Sigmoid colon (tissue), 4 donors: ENCODE data around the gene SERP2.

Experiments used
- EP300 ChIP-seq, 4 donors: sonication (generic); formaldehyde crosslinking; IDR thresholded peaks; one replicate each; pipeline ENCODE4 v1.6.1; 2017; ENCODE audit warnings: antibody characterized with exemption in 4 of 4
- POLR2A ChIP-seq, 2 donors: fragments of 450-650 bp; IDR thresholded peaks; one replicate each; pipeline ENCODE4 v1.6.1; 2016; ENCODE audit warnings: antibody characterized with exemption in 2 of 2, mild to moderate bottlenecking in 2 of 2, moderate library complexity in 2 of 2
- POLR2AphosphoS5 ChIP-seq, 4 donors: sonication (generic); formaldehyde crosslinking; IDR thresholded peaks; one replicate each; pipeline ENCODE4 v1.6.1; 2017; ENCODE audit warnings: antibody characterized with exemption in 4 of 4
- TF ChIP-seq, protein P1 (sequence below), 4 experiments: fragments of 450-650 bp in 3 of 4; fragments of 200-600 bp in 1 of 4; IDR thresholded peaks; one replicate each; pipeline ENCODE4 v1.5.1; 2016 to 2019; ENCODE audit warnings: antibody characterized with exemption in 4 of 4, mild to moderate bottlenecking in 3 of 4, moderate library complexity in 2 of 4

DNA sequence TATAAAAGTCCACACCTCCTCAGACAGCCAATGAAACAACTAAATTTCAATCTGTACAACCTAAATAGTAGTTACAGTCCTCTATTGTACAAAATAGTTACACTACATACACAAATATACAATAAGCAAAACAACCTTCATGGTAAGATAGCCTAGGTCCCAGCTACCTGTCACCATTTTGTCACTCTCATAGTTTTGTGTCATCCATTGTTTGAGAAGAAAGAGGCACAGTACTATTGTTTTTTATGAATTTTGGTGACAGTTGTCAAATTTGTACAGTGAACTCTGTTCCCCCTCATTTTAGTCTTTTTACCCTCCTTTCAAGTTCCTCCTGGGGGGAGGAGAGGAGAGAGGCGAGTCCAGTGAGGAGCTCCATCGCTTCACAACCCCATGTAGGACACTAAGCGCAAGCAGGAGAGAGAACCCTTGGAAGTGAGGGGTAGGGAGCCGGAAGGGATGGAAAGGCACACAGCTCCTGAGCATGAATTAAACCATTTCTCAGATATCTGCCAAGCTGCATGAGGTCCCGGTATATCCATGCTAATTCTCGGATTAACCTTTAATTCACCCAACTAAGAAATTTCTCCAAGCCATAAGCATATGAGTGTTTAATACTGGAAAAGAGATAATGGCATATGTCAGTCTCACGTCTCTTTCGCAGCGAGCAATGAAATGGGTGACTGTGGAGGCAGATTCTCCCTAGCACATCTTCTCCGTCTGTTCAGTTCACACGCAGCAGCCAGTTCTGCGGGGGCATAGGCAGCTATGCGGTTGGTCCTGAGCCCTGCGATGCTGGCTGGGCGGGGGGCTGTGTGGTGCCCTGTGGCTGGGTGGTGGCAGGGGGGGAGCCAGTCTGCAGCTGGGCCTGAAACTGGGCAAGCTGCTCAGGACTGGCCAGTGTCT is 60.5 kb downstream of the SERP2 start:
- no peak for TF ChIP-seq POLR2A (IDR thresholded peaks at IDR 0.05)
- TF ChIP-seq, protein P1, sequence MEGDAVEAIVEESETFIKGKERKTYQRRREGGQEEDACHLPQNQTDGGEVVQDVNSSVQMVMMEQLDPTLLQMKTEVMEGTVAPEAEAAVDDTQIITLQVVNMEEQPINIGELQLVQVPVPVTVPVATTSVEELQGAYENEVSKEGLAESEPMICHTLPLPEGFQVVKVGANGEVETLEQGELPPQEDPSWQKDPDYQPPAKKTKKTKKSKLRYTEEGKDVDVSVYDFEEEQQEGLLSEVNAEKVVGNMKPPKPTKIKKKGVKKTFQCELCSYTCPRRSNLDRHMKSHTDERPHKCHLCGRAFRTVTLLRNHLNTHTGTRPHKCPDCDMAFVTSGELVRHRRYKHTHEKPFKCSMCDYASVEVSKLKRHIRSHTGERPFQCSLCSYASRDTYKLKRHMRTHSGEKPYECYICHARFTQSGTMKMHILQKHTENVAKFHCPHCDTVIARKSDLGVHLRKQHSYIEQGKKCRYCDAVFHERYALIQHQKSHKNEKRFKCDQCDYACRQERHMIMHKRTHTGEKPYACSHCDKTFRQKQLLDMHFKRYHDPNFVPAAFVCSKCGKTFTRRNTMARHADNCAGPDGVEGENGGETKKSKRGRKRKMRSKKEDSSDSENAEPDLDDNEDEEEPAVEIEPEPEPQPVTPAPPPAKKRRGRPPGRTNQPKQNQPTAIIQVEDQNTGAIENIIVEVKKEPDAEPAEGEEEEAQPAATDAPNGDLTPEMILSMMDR (IDR thresholded peaks at IDR 0.05), result no peak
- no peak for TF ChIP-seq EP300 (IDR thresholded peaks at IDR 0.05)
- TF ChIP-seq POLR2AphosphoS5 (IDR thresholded peaks at IDR 0.05), result no peak
